Upper lobe of left lung (tissue), 6 donors: Measurements from ENCODE around the gene TMEM255A. TPM values are rescaled to one million over a fixed set of nuclear protein-coding genes. Genes with fewer than 3 reads are reported as not detected.

Experiments
- ATAC-seq, 2 donors: fragments of 200-7000 bp; cut with Tn5 transposase; one replicate each; pipeline ENCODE4 v1.9.1; 2022; ENCODE audit warnings: mild to moderate bottlenecking in 2 of 2, moderate library complexity in 2 of 2; ENCODE audit not compliant: low FRiP score in 2 of 2
- DNase-seq, 2 donors: peaks; one replicate each; pipeline ENCODE4 v3.0.0-alpha.2; 2019 to 2020
- H3K27ac ChIP-seq, 4 donors: fragments of 200-600 bp; sonication (generic); one replicate each; pipeline ENCODE4 v1.5.1; 2016 to 2019
- H3K27me3 ChIP-seq, 4 donors: fragments of 200-600 bp; sonication (generic); one replicate each; pipeline ENCODE4 v1.5.1; 2017 to 2019
- H3K36me3 ChIP-seq, 4 donors: fragments of 200-600 bp; sonication (generic); one replicate each; pipeline ENCODE4 v1.5.1; 2016 to 2019
- H3K4me1 ChIP-seq, 4 donors: fragments of 200-600 bp; sonication (generic); one replicate each; pipeline ENCODE4 v1.5.1; 2018 to 2019
- H3K4me3 ChIP-seq, 4 donors: fragments of 200-600 bp; sonication (generic); one replicate each; pipeline ENCODE4 v1.5.1; 2017 to 2019; ENCODE audit warnings: mild to moderate bottlenecking in 2 of 4, moderate library complexity in 1 of 4
- H3K9me3 ChIP-seq, 4 donors: fragments of 200-600 bp; sonication (generic); one replicate each; pipeline ENCODE4 v1.5.1; 2018 to 2019
- CTCF ChIP-seq, 6 experiments: fragments of 450-650 bp in 4 of 6; fragments of 200-600 bp in 2 of 6; sonication (generic) in 2 of 6; IDR thresholded peaks; one replicate each; pipeline ENCODE4 v1.5.1; 2016 to 2019; ENCODE audit warnings: antibody characterized with exemption in 6 of 6
- EP300 ChIP-seq, 4 donors: sonication (generic); formaldehyde crosslinking; IDR thresholded peaks; one replicate each; pipeline ENCODE4 v1.5.1; 2017; ENCODE audit warnings: antibody characterized with exemption in 4 of 4, control low read depth in 2 of 4
- POLR2A ChIP-seq, 4 donors: fragments of 450-650 bp; IDR thresholded peaks; one replicate each; pipeline ENCODE4 v1.5.1; 2016 to 2017; ENCODE audit warnings: antibody characterized with exemption in 4 of 4, mild to moderate bottlenecking in 2 of 4
- POLR2AphosphoS5 ChIP-seq, 2 donors: sonication (generic); formaldehyde crosslinking; IDR thresholded peaks; one replicate each; pipeline ENCODE4 v1.5.1; 2017; ENCODE audit warnings: antibody characterized with exemption in 2 of 2
- WGBS, 2 donors: methylation state at CpG; one replicate each; pipeline ENCODE4 v1.1.5; 2017 to 2018; 5-methylcytosine and 5-hydroxymethylcytosine counted together
- total RNA-seq, 6 donors: library from RNA; depleted of rRNA in 4 of 6; stranded (reverse); fragments of >200 nt in 4 of 6; gene quantifications; one replicate each; pipeline versions ENCODE4 v1.1.0 to v1.2.1, GENCODE V29; 2016 to 2021
- donor health status: DM: no; HTN: no; CAD: no; lungs with moderate emphysema.
- donor health status: DM: no; HTN: yes; CAD: no; lungs with severe emphysema.

The TMEM255A gene
- total RNA-seq, 6 donors from 2014 or later = 1.0 to 3.3 (median 1.6) TPM

GRCh38 chrX:120228187-120228908 lies 82.9 kb downstream of the TMEM255A start:
- no peak overlapping the region for H3K27ac ChIP-seq
- ATAC-seq = no peak
- no peaks in the 10 kb centered on the region for H3K36me3 ChIP-seq
- H3K4me3 ChIP-seq = no peak overlapping the region
- WGBS, 2 donors = 78 to 93% methylated on average over 2 to 9 of the region's 9 CpGs
- no peaks in the 10 kb centered on the region for H3K4me1 ChIP-seq
- no peak for DNase-seq
- no peaks in the 10 kb centered on the region for H3K27me3 ChIP-seq
- TF ChIP-seq CTCF (IDR thresholded peaks at IDR 0.05) (no peak), EP300 (IDR thresholded peaks at IDR 0.05) (no peak), POLR2A (IDR thresholded peaks at IDR 0.05) (no peak), POLR2AphosphoS5 (IDR thresholded peaks at IDR 0.05) (no peak)
- no peaks in the 10 kb centered on the region for H3K9me3 ChIP-seq

GRCh38 chrX:120224388-120224787 lies 86.9 kb downstream of the TMEM255A start:
- ATAC-seq = no peak
- Histone ChIP-seq H3K27me3 (no peaks in the 10 kb centered on the region), H3K9me3 (no peaks in the 10 kb centered on the region), H3K27ac (no peak overlapping the region), H3K4me3 (no peak overlapping the region), H3K4me1 (no peaks in the 10 kb centered on the region), H3K36me3 (peaks cover 0 to 3% (median 0%) of the 10 kb centered on the region in 4 donors)
- WGBS, 2 donors = 88 to 92% methylated on average over 4 of the region's 4 CpGs
- TF ChIP-seq EP300 (IDR thresholded peaks at IDR 0.05) (no peak), POLR2AphosphoS5 (IDR thresholded peaks at IDR 0.05) (no peak), POLR2A (IDR thresholded peaks at IDR 0.05) (no peak), CTCF (IDR thresholded peaks at IDR 0.05) (no peak)
- no peak for DNase-seq

GRCh38 chrX:120223374-120223773 lies 87.9 kb downstream of the TMEM255A start:
- Histone ChIP-seq H3K4me3 (no peak overlapping the region), H3K4me1 (no peaks in the 10 kb centered on the region), H3K9me3 (no peaks in the 10 kb centered on the region), H3K27ac (no peak overlapping the region), H3K36me3 (peaks cover 0 to 3% (median 0%) of the 10 kb centered on the region in 4 donors), H3K27me3 (no peaks in the 10 kb centered on the region)
- WGBS, 2 donors = 78% methylated on average over 7 of the region's 8 CpGs; no CpG with 5 or more reads in 1 of the 2 donors
- ATAC-seq = peak in 1 of 2 donors; percentile 11
- DNase-seq = peak in 1 of 2 donors; percentile 24
- no peak for TF ChIP-seq POLR2AphosphoS5 (IDR thresholded peaks at IDR 0.05)
- no peak for TF ChIP-seq CTCF (IDR thresholded peaks at IDR 0.05)
- no peak for TF ChIP-seq POLR2A (IDR thresholded peaks at IDR 0.05)
- TF ChIP-seq EP300 (IDR thresholded peaks at IDR 0.05) = no peak

- Histone ChIP-seq H3K27ac (no peak overlapping the region), H3K4me1 (no peaks in the 10 kb centered on the region), H3K36me3 (no peaks in the 10 kb centered on the region), H3K9me3 (no peaks in the 10 kb centered on the region), H3K27me3 (no peaks in the 10 kb centered on the region), H3K4me3 (no peak overlapping the region)
- peak; percentile 78 to 79 for ATAC-seq
- TF ChIP-seq CTCF (IDR thresholded peaks at IDR 0.05) (peak; percentile 20 to 72 (median 56)), EP300 (IDR thresholded peaks at IDR 0.05) (no peak)
- peak in 1 of 2 donors; percentile 40 for DNase-seq
- WGBS, 2 donors = 24 to 27% methylated on average over 7 to 8 of the region's 8 CpGs
Observed at GRCh38 chrX:120213438-120214265, 97.6 kb downstream of the TMEM255A start.

Other genes with a start within 250 kb of the TMEM255A start
- not detected for gene RHOXF2B, start 233.8 kb downstream of the TMEM255A start, total RNA-seq
- 1 to 10 TPM in 2 of 6 donors, under 1 TPM in 2, not detected in 2; 0.47 to 3.1 (median 1.5) TPM for gene RHOXF1, start 195.5 kb downstream of the TMEM255A start, total RNA-seq
- gene RHOXF2, start 152.8 kb downstream of the TMEM255A start, total RNA-seq = under 1 TPM in 2 of 6 donors, not detected in 4; 0.10 to 0.29 TPM
- gene ZBTB33, start 60.6 kb downstream of the TMEM255A start, total RNA-seq = 10 to 100 TPM in 4 of 6 donors, 1 to 10 TPM in 2; 5.0 to 18.6 (median 12.6) TPM
- not detected for gene ATP1B4, start 50.6 kb upstream of the TMEM255A start, total RNA-seq
- 100 to 1,000 TPM in 4 of 6 donors, 10 to 100 TPM in 2; 28.0 to 145 (median 125) TPM for gene LAMP2, start 157.8 kb upstream of the TMEM255A start, total RNA-seq
- 10 to 100 TPM; 17.9 to 58.7 (median 31.1) TPM for gene CUL4B, start 249.5 kb upstream of the TMEM255A start, total RNA-seq